ENCODE data around the gene VAV2. TPM values are rescaled to one million over a fixed set of nuclear protein-coding genes. Genes with fewer than 3 reads are reported as not detected.

The VAV2 gene
- total and polyA plus RNA-seq, 4 donors = 4.9 to 26.4 (median 17.0) TPM

- TF ChIP-seq TAF1 (conservative IDR thresholded peaks at IDR 0.05) (no peak), NR2F2 (IDR thresholded peaks at IDR 0.05) (no peak), ATF3 (IDR thresholded peaks at IDR 0.05) (no peak), RXRA (IDR thresholded peaks at IDR 0.05) (no peak)
- 93% methylated on average over 4 of the region's 4 CpGs for WGBS
These were observed 258.7 kb downstream of the VAV2 start for GRCh38 chr9:133733421-133733795.

DNA sequence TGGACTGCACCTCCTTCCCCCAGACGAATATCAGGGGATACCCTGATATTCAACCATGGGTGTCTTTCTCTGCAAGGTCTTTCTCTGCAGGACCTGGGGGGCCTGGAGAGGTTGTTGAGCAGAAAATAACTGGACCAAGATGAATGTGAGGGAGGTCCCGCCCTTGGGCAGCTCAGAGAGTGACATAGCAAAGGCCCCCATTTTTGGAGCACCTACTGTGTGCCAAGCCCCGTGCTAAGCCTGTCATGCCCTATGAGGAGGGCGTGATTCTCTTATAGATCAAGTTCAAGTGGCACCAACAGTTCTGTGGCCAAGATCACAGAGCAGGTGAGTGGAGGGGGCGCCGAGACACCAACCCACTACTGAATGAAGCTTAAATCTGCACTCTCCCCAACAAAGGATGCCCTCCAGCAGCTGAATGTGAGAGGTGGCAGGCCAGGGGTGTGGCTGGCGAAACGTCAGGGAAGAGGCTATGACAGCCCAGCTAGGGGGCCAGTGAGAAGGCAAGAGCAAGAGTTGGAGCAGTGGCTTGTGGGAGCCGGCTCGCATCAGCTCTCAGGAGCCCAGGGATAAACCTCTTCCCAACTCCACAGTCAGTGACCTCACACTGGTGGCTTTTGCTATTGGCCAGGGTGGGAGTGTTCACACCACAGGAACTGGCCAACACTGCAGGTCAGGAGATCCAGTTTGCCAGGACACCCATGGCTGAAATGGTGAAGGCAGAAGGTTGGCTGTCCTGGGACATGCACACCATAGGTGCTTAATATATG lies 259.3 kb downstream of the VAV2 start:
- Histone ChIP-seq H3K9ac (ENCODE audit: low read depth in 1 of 2, low read length in 2 of 2) (no peak overlapping the region), H3K36me3 (ENCODE audit: control insufficient read depth in 4 of 4, insufficient read depth in 3 of 4, low read depth in 1 of 4, low read length in 3 of 4) (peaks cover 0 to 22% (median 11%) of the 10 kb centered on the region in 4 donors), H3K9me3 (ENCODE audit: control insufficient read depth in 4 of 4, low read length in 3 of 4) (no peaks in the 10 kb centered on the region), H3K4me3 (ENCODE audit: low read depth in 1 of 3, low read length in 3 of 3) (no peak overlapping the region), H3K27ac (ENCODE audit: low read depth in 1 of 2, low read length in 2 of 2) (no peak overlapping the region), H3K27me3 (ENCODE audit: control insufficient read depth in 4 of 4, insufficient read depth in 4 of 4, low read length in 3 of 4) (no peaks in the 10 kb centered on the region), H3K4me1 (ENCODE audit: control insufficient read depth in 4 of 4, insufficient read depth in 4 of 4, low read length in 3 of 4) (peaks cover 0 to 49% (median 25%) of the 10 kb centered on the region in 4 donors)
- TF ChIP-seq RXRA (IDR thresholded peaks at IDR 0.05) (no peak), TAF1 (conservative IDR thresholded peaks at IDR 0.05) (no peak), ATF3 (IDR thresholded peaks at IDR 0.05) (no peak), RAD21 (IDR thresholded peaks at IDR 0.05) (no peak), MAX (IDR thresholded peaks at IDR 0.05) (no peak), NR2F2 (IDR thresholded peaks at IDR 0.05) (no peak), FOXA1 (IDR thresholded peaks at IDR 0.05) (no peak), YY1 (IDR thresholded peaks at IDR 0.05) (no peak), REST (IDR thresholded peaks at IDR 0.05) (no peak), EGR1 (IDR thresholded peaks at IDR 0.05; ENCODE audit: low read depth in 2 of 2) (no peak), JUND (IDR thresholded peaks at IDR 0.05) (no peak), GABPA (IDR thresholded peaks at IDR 0.05 in 1 of 2, conservative IDR thresholded peaks at IDR 0.05 in 1 of 2) (no peak), FOXA2 (IDR thresholded peaks at IDR 0.05) (no peak), SP1 (IDR thresholded peaks at IDR 0.05) (no peak), HNF4G (IDR thresholded peaks at IDR 0.05) (no peak)
- TF ChIP-seq, protein P1, sequence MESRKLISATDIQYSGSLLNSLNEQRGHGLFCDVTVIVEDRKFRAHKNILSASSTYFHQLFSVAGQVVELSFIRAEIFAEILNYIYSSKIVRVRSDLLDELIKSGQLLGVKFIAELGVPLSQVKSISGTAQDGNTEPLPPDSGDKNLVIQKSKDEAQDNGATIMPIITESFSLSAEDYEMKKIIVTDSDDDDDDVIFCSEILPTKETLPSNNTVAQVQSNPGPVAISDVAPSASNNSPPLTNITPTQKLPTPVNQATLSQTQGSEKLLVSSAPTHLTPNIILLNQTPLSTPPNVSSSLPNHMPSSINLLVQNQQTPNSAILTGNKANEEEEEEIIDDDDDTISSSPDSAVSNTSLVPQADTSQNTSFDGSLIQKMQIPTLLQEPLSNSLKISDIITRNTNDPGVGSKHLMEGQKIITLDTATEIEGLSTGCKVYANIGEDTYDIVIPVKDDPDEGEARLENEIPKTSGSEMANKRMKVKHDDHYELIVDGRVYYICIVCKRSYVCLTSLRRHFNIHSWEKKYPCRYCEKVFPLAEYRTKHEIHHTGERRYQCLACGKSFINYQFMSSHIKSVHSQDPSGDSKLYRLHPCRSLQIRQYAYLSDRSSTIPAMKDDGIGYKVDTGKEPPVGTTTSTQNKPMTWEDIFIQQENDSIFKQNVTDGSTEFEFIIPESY (IDR thresholded peaks at IDR 0.05) = no peak
- WGBS = 83% methylated on average over 10 of the region's 10 CpGs
- DNase-seq (ENCODE audit: low spot score) = peak; percentile 30

More at GRCh38 chr9:133733421-133733795, 258.7 kb downstream of the VAV2 start:
- Histone ChIP-seq H3K9ac (ENCODE audit: low read depth in 1 of 2, low read length in 2 of 2) (no peak overlapping the region), H3K4me3 (ENCODE audit: low read depth in 1 of 3, low read length in 3 of 3) (no peak overlapping the region), H3K27me3 (ENCODE audit: control insufficient read depth in 4 of 4, insufficient read depth in 4 of 4, low read length in 3 of 4) (no peaks in the 10 kb centered on the region), H3K27ac (ENCODE audit: low read depth in 1 of 2, low read length in 2 of 2) (no peak overlapping the region), H3K36me3 (ENCODE audit: control insufficient read depth in 4 of 4, insufficient read depth in 3 of 4, low read depth in 1 of 4, low read length in 3 of 4) (peaks cover 0 to 22% (median 10%) of the 10 kb centered on the region in 4 donors), H3K9me3 (ENCODE audit: control insufficient read depth in 4 of 4, low read length in 3 of 4) (no peaks in the 10 kb centered on the region), H3K4me1 (ENCODE audit: control insufficient read depth in 4 of 4, insufficient read depth in 4 of 4, low read length in 3 of 4) (peaks cover 0 to 54% (median 27%) of the 10 kb centered on the region in 4 donors)
- DNase-seq (ENCODE audit: low spot score) = no peak
